ENCODE data around the gene MRPL50. TPM values are rescaled to one million over a fixed set of nuclear protein-coding genes. Genes with fewer than 3 reads are reported as not detected.

MRPL50 gene
- total and polyA plus RNA-seq, 2 donors (not counting 1 experiment from before 2014, with no cell fraction given) = 11.8 to 12.2 TPM

- Histone ChIP-seq H3K4me3 (replicated peaks in 1 of 4; ENCODE audit: control extremely low read depth in 1 of 4, insufficient read depth in 1 of 4, low read depth in 3 of 4, low read length in 4 of 4) (no peak overlapping the region), H3K27ac (ENCODE audit: insufficient read depth, low read length) (no peak overlapping the region), H4K20me1 (ENCODE audit: control insufficient read depth, extremely low read depth, insufficient read depth, low read length) (no peaks in the 10 kb centered on the region), H3K27me3 (ENCODE audit: control insufficient read depth, insufficient read depth, low read length) (no peaks in the 10 kb centered on the region), H3K9ac (ENCODE audit: insufficient read depth, low read length) (no peak overlapping the region), H3K9me3 (ENCODE audit: control insufficient read depth, insufficient read depth, low read depth, low read length) (no peaks in the 10 kb centered on the region), H2AFZ (ENCODE audit: low read length) (no peak overlapping the region), H3K4me1 (ENCODE audit: control insufficient read depth, extremely low read depth, insufficient read depth, low read length) (no peaks in the 10 kb centered on the region), H3K79me2 (ENCODE audit: control insufficient read depth, insufficient read depth, low read length) (no peaks in the 10 kb centered on the region), H3K36me3 (ENCODE audit: control insufficient read depth, insufficient read depth, low read length) (no peaks in the 10 kb centered on the region), H3K4me2 (ENCODE audit: extremely low read depth, insufficient read depth, low read length) (no peak overlapping the region)
- DNase-seq (ENCODE audit: low read depth in 2 of 2) = peak in 1 of 2 donors; percentile 62
- TF ChIP-seq EZH2 (IDR thresholded peaks at IDR 0.05; ENCODE audit: low read length, missing control alignments) = no peak
- TF ChIP-seq, protein P1, sequence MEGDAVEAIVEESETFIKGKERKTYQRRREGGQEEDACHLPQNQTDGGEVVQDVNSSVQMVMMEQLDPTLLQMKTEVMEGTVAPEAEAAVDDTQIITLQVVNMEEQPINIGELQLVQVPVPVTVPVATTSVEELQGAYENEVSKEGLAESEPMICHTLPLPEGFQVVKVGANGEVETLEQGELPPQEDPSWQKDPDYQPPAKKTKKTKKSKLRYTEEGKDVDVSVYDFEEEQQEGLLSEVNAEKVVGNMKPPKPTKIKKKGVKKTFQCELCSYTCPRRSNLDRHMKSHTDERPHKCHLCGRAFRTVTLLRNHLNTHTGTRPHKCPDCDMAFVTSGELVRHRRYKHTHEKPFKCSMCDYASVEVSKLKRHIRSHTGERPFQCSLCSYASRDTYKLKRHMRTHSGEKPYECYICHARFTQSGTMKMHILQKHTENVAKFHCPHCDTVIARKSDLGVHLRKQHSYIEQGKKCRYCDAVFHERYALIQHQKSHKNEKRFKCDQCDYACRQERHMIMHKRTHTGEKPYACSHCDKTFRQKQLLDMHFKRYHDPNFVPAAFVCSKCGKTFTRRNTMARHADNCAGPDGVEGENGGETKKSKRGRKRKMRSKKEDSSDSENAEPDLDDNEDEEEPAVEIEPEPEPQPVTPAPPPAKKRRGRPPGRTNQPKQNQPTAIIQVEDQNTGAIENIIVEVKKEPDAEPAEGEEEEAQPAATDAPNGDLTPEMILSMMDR (conservative IDR thresholded peaks at IDR 0.05 in 1 of 2, IDR thresholded peaks at IDR 0.05 in 1 of 2; ENCODE audit: low read depth in 1 of 2, low read length in 2 of 2) = no peak
These were observed 15.1 kb downstream of the MRPL50 start for GRCh38 chr9:101383361-101383760.

- no peak for DNase-seq (ENCODE audit: low read depth in 2 of 2)
- TF ChIP-seq EZH2 (IDR thresholded peaks at IDR 0.05; ENCODE audit: low read length, missing control alignments) = no peak
- H2AFZ ChIP-seq (ENCODE audit: low read length) = no peak overlapping the region
- H4K20me1 ChIP-seq (ENCODE audit: control insufficient read depth, extremely low read depth, insufficient read depth, low read length) = no peaks in the 10 kb centered on the region
- no peaks in the 10 kb centered on the region for H3K9me3 ChIP-seq (ENCODE audit: control insufficient read depth, insufficient read depth, low read depth, low read length)
- no peaks in the 10 kb centered on the region for H3K36me3 ChIP-seq (ENCODE audit: control insufficient read depth, insufficient read depth, low read length)
- no peak overlapping the region for H3K4me2 ChIP-seq (ENCODE audit: extremely low read depth, insufficient read depth, low read length)
- no peak overlapping the region for H3K27ac ChIP-seq (ENCODE audit: insufficient read depth, low read length)
- no peaks in the 10 kb centered on the region for H3K27me3 ChIP-seq (ENCODE audit: control insufficient read depth, insufficient read depth, low read length)
- H3K4me1 ChIP-seq (ENCODE audit: control insufficient read depth, extremely low read depth, insufficient read depth, low read length) = no peaks in the 10 kb centered on the region
- no peak overlapping the region for H3K9ac ChIP-seq (ENCODE audit: insufficient read depth, low read length)
- H3K4me3 ChIP-seq (replicated peaks in 1 of 4; ENCODE audit: control extremely low read depth in 1 of 4, insufficient read depth in 1 of 4, low read depth in 3 of 4, low read length in 4 of 4) = no peak overlapping the region
- H3K79me2 ChIP-seq (ENCODE audit: control insufficient read depth, insufficient read depth, low read length) = no peaks in the 10 kb centered on the region
These were observed 16.5 kb downstream of the MRPL50 start for GRCh38 chr9:101381833-101382342.

- Histone ChIP-seq H4K20me1 (ENCODE audit: control insufficient read depth, extremely low read depth, insufficient read depth, low read length) (no peaks in the 10 kb centered on the region), H3K9ac (ENCODE audit: insufficient read depth, low read length) (no peak overlapping the region), H3K9me3 (ENCODE audit: control insufficient read depth, insufficient read depth, low read depth, low read length) (no peaks in the 10 kb centered on the region), H3K27ac (ENCODE audit: insufficient read depth, low read length) (no peak overlapping the region), H3K36me3 (ENCODE audit: control insufficient read depth, insufficient read depth, low read length) (no peaks in the 10 kb centered on the region), H3K79me2 (ENCODE audit: control insufficient read depth, insufficient read depth, low read length) (no peaks in the 10 kb centered on the region), H3K4me3 (replicated peaks in 1 of 4; ENCODE audit: control extremely low read depth in 1 of 4, insufficient read depth in 1 of 4, low read depth in 3 of 4, low read length in 4 of 4) (no peak overlapping the region), H2AFZ (ENCODE audit: low read length) (no peak overlapping the region), H3K4me2 (ENCODE audit: extremely low read depth, insufficient read depth, low read length) (no peak overlapping the region), H3K27me3 (ENCODE audit: control insufficient read depth, insufficient read depth, low read length) (no peaks in the 10 kb centered on the region), H3K4me1 (ENCODE audit: control insufficient read depth, extremely low read depth, insufficient read depth, low read length) (no peaks in the 10 kb centered on the region)
- no peak for DNase-seq (ENCODE audit: low read depth in 2 of 2)
- TF ChIP-seq, protein P1 (conservative IDR thresholded peaks at IDR 0.05 in 1 of 2, IDR thresholded peaks at IDR 0.05 in 1 of 2; ENCODE audit: low read depth in 1 of 2, low read length in 2 of 2) = no peak
- TF ChIP-seq EZH2 (IDR thresholded peaks at IDR 0.05; ENCODE audit: low read length, missing control alignments) = no peak
These were observed 17.3 kb downstream of the MRPL50 start for GRCh38 chr9:101381118-101381517.
